ENCODE data around the gene NUAK2. TPM values are rescaled to one million over a fixed set of nuclear protein-coding genes. Genes with fewer than 3 reads are reported as not detected.
"Not testable (repeated sequence)": the region's sequence is repeated elsewhere in the genome, so short reads cannot be mapped to it uniquely, and the experiment has no call there.

Gene NUAK2
- total and polyA plus RNA-seq, 7 donors, result 0.28 to 15.0 (median 1.5) TPM

GRCh38 chr1:205301842-205302588, 19.5 kb downstream of the NUAK2 start:
- 47 to 76% methylated on average over 6 of the region's 6 CpGs for WGBS, 2 donors
- Histone ChIP-seq H3K4me1 (peaks cover 0 to 27% (median 13%) of the 10 kb centered on the region in 4 donors), H3K9me3 (no peaks in the 10 kb centered on the region), H3K27me3 (no peaks in the 10 kb centered on the region), H3K27ac (peak overlapping the region in 3 of 4 donors; percentile 24 to 42 (median 35)), H3K4me3 (no peak overlapping the region), H3K36me3 (peaks cover 0 to 26% (median 5%) of the 10 kb centered on the region in 4 donors)
- TF ChIP-seq EP300 (IDR thresholded peaks at IDR 0.05) (no peak), POLR2A (IDR thresholded peaks at IDR 0.05) (no peak), CTCF (IDR thresholded peaks at IDR 0.05) (no peak), POLR2AphosphoS5 (IDR thresholded peaks at IDR 0.05) (no peak)
- DNase-seq, result no peak
- intact Hi-C loops (cut with DNase I), result no loop called here

- no peak overlapping the region for H3K4me3 ChIP-seq
- no peaks in the 10 kb centered on the region for H3K27me3 ChIP-seq
- no peak for TF ChIP-seq POLR2A (IDR thresholded peaks at IDR 0.05)
- TF ChIP-seq POLR2AphosphoS5 (IDR thresholded peaks at IDR 0.05), result no peak
- TF ChIP-seq EP300 (IDR thresholded peaks at IDR 0.05), result no peak
- no peak for TF ChIP-seq CTCF (IDR thresholded peaks at IDR 0.05)
- 23 to 45% methylated on average over 14 of the region's 14 CpGs for WGBS, 2 donors
- DNase-seq, result no peak
- peaks cover 0 to 27% (median 13%) of the 10 kb centered on the region in 4 donors for H3K4me1 ChIP-seq
- intact Hi-C loops (cut with DNase I), result no loop called here
- no peaks in the 10 kb centered on the region for H3K9me3 ChIP-seq
- peaks cover 0 to 21% (median 5%) of the 10 kb centered on the region in 4 donors for H3K36me3 ChIP-seq
- peak overlapping the region in 2 of 4 donors; percentile 24 to 35 for H3K27ac ChIP-seq
Observed at GRCh38 chr1:205301205-205301821, 20.2 kb downstream of the NUAK2 start.

- 93 to 94% methylated on average over 9 of the region's 9 CpGs for WGBS, 2 donors
- intact Hi-C loops (cut with DNase I), result no loop called here
Observed at GRCh38 chr1:205300149-205300548, 21.4 kb downstream of the NUAK2 start.

GRCh38 chr1:205298191-205298994, 23.2 kb downstream of the NUAK2 start:
- Histone ChIP-seq H3K36me3 (peaks cover 0 to 3% (median 0%) of the 10 kb centered on the region in 4 donors), H3K27me3 (no peaks in the 10 kb centered on the region), H3K9me3 (no peaks in the 10 kb centered on the region), H3K4me3 (no peak overlapping the region), H3K27ac (no peak overlapping the region), H3K4me1 (peaks cover 0 to 41% (median 28%) of the 10 kb centered on the region in 4 donors)
- intact Hi-C loops (cut with DNase I), result no loop called here
- no peak for TF ChIP-seq POLR2A (IDR thresholded peaks at IDR 0.05)
- no peak for TF ChIP-seq EP300 (IDR thresholded peaks at IDR 0.05)
- no peak for TF ChIP-seq CTCF (IDR thresholded peaks at IDR 0.05)
- no peak for TF ChIP-seq POLR2AphosphoS5 (IDR thresholded peaks at IDR 0.05)
- WGBS, 2 donors, result 71 to 84% methylated on average over 9 of the region's 9 CpGs
- DNase-seq, result no peak

More at GRCh38 chr1:205300149-205300548, 21.4 kb downstream of the NUAK2 start:
- TF ChIP-seq POLR2A (IDR thresholded peaks at IDR 0.05), result no peak
- TF ChIP-seq CTCF (IDR thresholded peaks at IDR 0.05), result no peak
- TF ChIP-seq EP300 (IDR thresholded peaks at IDR 0.05), result no peak
- H3K27me3 ChIP-seq, result no peaks in the 10 kb centered on the region
- H3K4me3 ChIP-seq, result no peak overlapping the region
- peaks cover 0 to 18% (median 5%) of the 10 kb centered on the region in 4 donors for H3K36me3 ChIP-seq
- DNase-seq, result no peak
- H3K9me3 ChIP-seq, result no peaks in the 10 kb centered on the region
- H3K4me1 ChIP-seq, result peaks cover 0 to 27% (median 14%) of the 10 kb centered on the region in 4 donors
- H3K27ac ChIP-seq, result no peak overlapping the region

- H3K27me3 ChIP-seq; intact Hi-C loops (cut with DNase I); H3K9me3 ChIP-seq; H3K27ac ChIP-seq; H3K36me3 ChIP-seq; H3K4me3 ChIP-seq; DNase-seq: not testable (repeated sequence)
- peaks cover 0 to 41% (median 28%) of the 10 kb centered on the region in 4 donors for H3K4me1 ChIP-seq
- WGBS, 2 donors, result 94% methylated on average over 5 of the region's 5 CpGs
Observed at GRCh38 chr1:205297546-205298177, 23.9 kb downstream of the NUAK2 start.
